ENCODE results near the gene PDSS2. TPM values are rescaled to one million over a fixed set of nuclear protein-coding genes. Genes with fewer than 3 reads are reported as not detected.
"Not testable (repeated sequence)": the region's sequence is repeated elsewhere in the genome, so short reads cannot be mapped to it uniquely, and the experiment has no call there.

PDSS2 gene
- total RNA-seq, 1 donor from 2014 or later: 13.4 TPM

DNA sequence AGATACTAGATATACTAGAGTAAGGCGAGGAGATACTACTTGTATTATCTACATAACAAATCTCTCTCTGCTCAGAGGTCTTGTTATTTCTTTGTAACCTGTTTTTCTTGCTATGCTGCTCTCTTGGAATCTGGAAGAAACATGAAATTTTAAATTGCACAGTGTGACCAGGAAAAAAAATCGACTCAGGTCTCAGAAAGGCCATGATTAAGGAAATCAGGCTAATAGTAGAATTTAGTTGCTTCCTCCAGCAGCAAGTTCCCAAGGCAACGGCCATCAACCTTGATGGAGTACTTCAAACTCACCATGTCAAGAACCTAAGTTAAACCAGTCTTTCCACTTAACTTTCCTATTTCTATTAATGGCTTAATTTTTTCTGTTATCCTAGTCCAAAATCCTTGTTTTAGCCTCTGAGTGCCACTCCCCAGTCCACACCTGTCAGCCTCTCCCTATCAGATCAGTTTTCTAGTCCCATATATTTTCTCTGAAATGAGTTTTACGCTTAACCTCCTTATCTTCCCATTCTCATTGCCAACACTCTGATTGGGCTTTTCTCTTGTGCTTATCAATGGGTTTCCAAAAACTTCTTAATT, 256.4 kb downstream of the PDSS2 start:
- Histone ChIP-seq H3K36me3 (ENCODE audit: control insufficient read depth, insufficient read depth, low read length) (no peaks in the 10 kb centered on the region), H3K4me3 (ENCODE audit: low read depth, low read length) (no peak overlapping the region), H3K27me3 (ENCODE audit: control insufficient read depth, insufficient read depth, low read length) (no peaks in the 10 kb centered on the region)
- DNase-seq (ENCODE audit: low read depth): no peak
- TF ChIP-seq, protein P1, sequence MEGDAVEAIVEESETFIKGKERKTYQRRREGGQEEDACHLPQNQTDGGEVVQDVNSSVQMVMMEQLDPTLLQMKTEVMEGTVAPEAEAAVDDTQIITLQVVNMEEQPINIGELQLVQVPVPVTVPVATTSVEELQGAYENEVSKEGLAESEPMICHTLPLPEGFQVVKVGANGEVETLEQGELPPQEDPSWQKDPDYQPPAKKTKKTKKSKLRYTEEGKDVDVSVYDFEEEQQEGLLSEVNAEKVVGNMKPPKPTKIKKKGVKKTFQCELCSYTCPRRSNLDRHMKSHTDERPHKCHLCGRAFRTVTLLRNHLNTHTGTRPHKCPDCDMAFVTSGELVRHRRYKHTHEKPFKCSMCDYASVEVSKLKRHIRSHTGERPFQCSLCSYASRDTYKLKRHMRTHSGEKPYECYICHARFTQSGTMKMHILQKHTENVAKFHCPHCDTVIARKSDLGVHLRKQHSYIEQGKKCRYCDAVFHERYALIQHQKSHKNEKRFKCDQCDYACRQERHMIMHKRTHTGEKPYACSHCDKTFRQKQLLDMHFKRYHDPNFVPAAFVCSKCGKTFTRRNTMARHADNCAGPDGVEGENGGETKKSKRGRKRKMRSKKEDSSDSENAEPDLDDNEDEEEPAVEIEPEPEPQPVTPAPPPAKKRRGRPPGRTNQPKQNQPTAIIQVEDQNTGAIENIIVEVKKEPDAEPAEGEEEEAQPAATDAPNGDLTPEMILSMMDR (IDR thresholded peaks at IDR 0.05; ENCODE audit: insufficient read depth, low read length, poor library complexity, severe bottlenecking): no peak

GRCh38 chr6:107198631-107199416, 260.5 kb downstream of the PDSS2 start:
- H3K36me3 ChIP-seq (ENCODE audit: control insufficient read depth, insufficient read depth, low read length): no peaks in the 10 kb centered on the region
- H3K27me3 ChIP-seq (ENCODE audit: control insufficient read depth, insufficient read depth, low read length): no peaks in the 10 kb centered on the region
- DNase-seq (ENCODE audit: low read depth): no peak
- H3K4me3 ChIP-seq (ENCODE audit: low read depth, low read length): no peak overlapping the region
- TF ChIP-seq, protein P1 (IDR thresholded peaks at IDR 0.05; ENCODE audit: insufficient read depth, low read length, poor library complexity, severe bottlenecking): no peak

- DNase-seq (ENCODE audit: low read depth): no peak
- no peak overlapping the region for H3K4me3 ChIP-seq (ENCODE audit: low read depth, low read length)
- TF ChIP-seq, protein P1 (IDR thresholded peaks at IDR 0.05; ENCODE audit: insufficient read depth, low read length, poor library complexity, severe bottlenecking): no peak
Measured at GRCh38 chr6:107196152-107196551, 263.2 kb downstream of the PDSS2 start.

GRCh38 chr6:107194723-107195122, 264.6 kb downstream of the PDSS2 start:
- H3K36me3 ChIP-seq (ENCODE audit: control insufficient read depth, insufficient read depth, low read length); H3K4me3 ChIP-seq (ENCODE audit: low read depth, low read length); H3K27me3 ChIP-seq (ENCODE audit: control insufficient read depth, insufficient read depth, low read length); DNase-seq (ENCODE audit: low read depth): not testable (repeated sequence)

More at GRCh38 chr6:107196152-107196551, 263.2 kb downstream of the PDSS2 start:
- Histone ChIP-seq H3K27me3 (ENCODE audit: control insufficient read depth, insufficient read depth, low read length) (no peaks in the 10 kb centered on the region), H3K36me3 (ENCODE audit: control insufficient read depth, insufficient read depth, low read length) (no peaks in the 10 kb centered on the region)

GRCh38 chr6:107192830-107193229, 266.5 kb downstream of the PDSS2 start:
- Histone ChIP-seq H3K36me3 (ENCODE audit: control insufficient read depth, insufficient read depth, low read length) (no peaks in the 10 kb centered on the region), H3K27me3 (ENCODE audit: control insufficient read depth, insufficient read depth, low read length) (no peaks in the 10 kb centered on the region), H3K4me3 (ENCODE audit: low read depth, low read length) (no peak overlapping the region)
- TF ChIP-seq, protein P1 (IDR thresholded peaks at IDR 0.05; ENCODE audit: insufficient read depth, low read length, poor library complexity, severe bottlenecking): no peak
- no peak for DNase-seq (ENCODE audit: low read depth)

GRCh38 chr6:107187630-107188029, 271.7 kb downstream of the PDSS2 start:
- TF ChIP-seq, protein P1 (IDR thresholded peaks at IDR 0.05; ENCODE audit: insufficient read depth, low read length, poor library complexity, severe bottlenecking): no peak
- Histone ChIP-seq H3K27me3 (ENCODE audit: control insufficient read depth, insufficient read depth, low read length) (no peaks in the 10 kb centered on the region), H3K36me3 (ENCODE audit: control insufficient read depth, insufficient read depth, low read length) (no peaks in the 10 kb centered on the region), H3K4me3 (ENCODE audit: low read depth, low read length) (no peak overlapping the region)
- DNase-seq (ENCODE audit: low read depth): no peak
